GM12892 (cell line): ENCODE data around the gene TMEM184A.

Source experiments
- POLR2A ChIP-seq: IDR thresholded peaks from 2 replicates; pipeline ENCODE4 v1.6.1; 2011; ENCODE audit warnings: low read depth, low read length, control low read depth
- POLR2AphosphoS5 ChIP-seq: IDR thresholded peaks from 2 replicates; pipeline ENCODE4 v1.6.1; 2011; ENCODE audit warnings: low read depth, low read length, control low read depth

DNA sequence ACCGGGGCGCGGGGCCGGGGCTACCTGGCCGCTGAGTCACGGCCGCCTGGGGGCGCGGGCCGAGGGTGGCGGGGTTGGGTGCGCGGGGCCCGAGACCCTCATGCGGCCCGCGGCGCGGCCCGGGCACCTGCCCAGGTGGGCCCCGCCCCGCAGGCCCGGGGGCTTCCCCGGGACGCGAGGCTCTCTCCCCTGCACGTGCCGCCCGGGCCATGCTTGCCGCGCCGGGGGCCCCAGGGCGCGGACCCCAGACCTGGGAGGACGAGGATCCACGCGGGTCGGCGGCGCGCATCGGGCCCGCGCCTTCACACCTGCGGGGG is 25.1 kb downstream of the TMEM184A start:
- TF ChIP-seq POLR2A (no peak), POLR2AphosphoS5 (no peak)
